ENCODE results near the gene BTN3A1. TPM values are rescaled to one million over a fixed set of nuclear protein-coding genes. Genes with fewer than 3 reads are reported as not detected.
"Not testable (repeated sequence)": the region's sequence is repeated elsewhere in the genome, so short reads cannot be mapped to it uniquely, and the experiment has no call there.

Gene BTN3A1
- 10 to 100 TPM; 47.8 to 79.8 TPM for total RNA-seq

GRCh38 chr6:26401987-26402658 lies at the start of gene BTN3A1:
BTN3A1 (plus strand) TSS chr6:26402275; CDS start chr6:26405564, 3,289 bp downstream.
- DNase-seq (ENCODE audit: low spot score in 2 of 2) (peak; percentile 69 to 71), ATAC-seq (peak; percentile 97)
- H3K36me3 Mint-ChIP-seq, result peaks cover 22 to 26% of the 10 kb centered on the region in 2 donors

GRCh38 chr6:26352315-26352714 lies 49.8 kb upstream of the BTN3A1 start:
- no peak for DNase-seq (ENCODE audit: low spot score in 2 of 2)
- H3K27ac Mint-ChIP-seq, result no peak overlapping the region
- no peak for ATAC-seq
- no peaks in the 10 kb centered on the region for H3K9me3 Mint-ChIP-seq
- H3K36me3 Mint-ChIP-seq, result no peaks in the 10 kb centered on the region

More at GRCh38 chr6:26401987-26402658, at the start of gene BTN3A1:
- Mint-ChIP-seq H3K27ac (peak within 1 kb of the TSS; percentile 69 to 94), H3K9me3 (no peaks in the 10 kb centered on the region)

GRCh38 chr6:26354162-26354561 lies 47.9 kb upstream of the BTN3A1 start:
- DNase-seq (ENCODE audit: low spot score in 2 of 2), result no peak
- ATAC-seq, result no peak
- no peaks in the 10 kb centered on the region for H3K9me3 Mint-ChIP-seq
- H3K27ac Mint-ChIP-seq, result peak overlapping the region in 1 of 2 donors; percentile 87
- H3K36me3 Mint-ChIP-seq, result no peaks in the 10 kb centered on the region

GRCh38 chr6:26355366-26355765 lies 46.7 kb upstream of the BTN3A1 start:
- no peak for ATAC-seq
- Mint-ChIP-seq H3K36me3 (no peaks in the 10 kb centered on the region), H3K27ac (no peak overlapping the region), H3K9me3 (no peaks in the 10 kb centered on the region)
- no peak for DNase-seq (ENCODE audit: low spot score in 2 of 2)

- not testable (repeated sequence) for H3K27ac Mint-ChIP-seq; H3K9me3 Mint-ChIP-seq; DNase-seq (ENCODE audit: low spot score in 2 of 2); H3K36me3 Mint-ChIP-seq; ATAC-seq
Measured at GRCh38 chr6:26357543-26357942, 44.5 kb upstream of the BTN3A1 start.

- ATAC-seq, result peak in 1 of 2 donors; percentile 30
- no peaks in the 10 kb centered on the region for H3K36me3 Mint-ChIP-seq
- DNase-seq (ENCODE audit: low spot score in 2 of 2), result no peak
- no peaks in the 10 kb centered on the region for H3K9me3 Mint-ChIP-seq
- H3K27ac Mint-ChIP-seq, result no peak overlapping the region
Measured at GRCh38 chr6:26358511-26358981, 43.5 kb upstream of the BTN3A1 start.

- Mint-ChIP-seq H3K27ac (no peak overlapping the region), H3K9me3 (no peaks in the 10 kb centered on the region), H3K36me3 (no peaks in the 10 kb centered on the region)
- ATAC-seq (no peak), DNase-seq (ENCODE audit: low spot score in 2 of 2) (no peak)
Measured at GRCh38 chr6:26359765-26360164, 42.3 kb upstream of the BTN3A1 start.

- peak overlapping the region; percentile 68 to 96 for H3K27ac Mint-ChIP-seq
- no peaks in the 10 kb centered on the region for H3K9me3 Mint-ChIP-seq
- ATAC-seq, result peak in 1 of 2 donors; percentile 16
- no peak for DNase-seq (ENCODE audit: low spot score in 2 of 2)
- H3K36me3 Mint-ChIP-seq, result no peaks in the 10 kb centered on the region
Measured at GRCh38 chr6:26360451-26361416, 41.3 kb upstream of the BTN3A1 start.

- DNase-seq (ENCODE audit: low spot score in 2 of 2) (no peak), ATAC-seq (no peak)
- no peaks in the 10 kb centered on the region for H3K36me3 Mint-ChIP-seq
- H3K27ac Mint-ChIP-seq, result peak overlapping the region; percentile 68 to 96
- H3K9me3 Mint-ChIP-seq, result no peaks in the 10 kb centered on the region
Measured at GRCh38 chr6:26361544-26361943, 40.5 kb upstream of the BTN3A1 start.

- ATAC-seq (no peak), DNase-seq (ENCODE audit: low spot score in 2 of 2) (no peak)
- Mint-ChIP-seq H3K36me3 (peaks cover 0 to 3% of the 10 kb centered on the region in 2 donors), H3K9me3 (no peaks in the 10 kb centered on the region), H3K27ac (peak overlapping the region in 1 of 2 donors; percentile 68)
Measured at GRCh38 chr6:26362093-26362835, 39.8 kb upstream of the BTN3A1 start.

GRCh38 chr6:26362836-26363220 lies 39.2 kb upstream of the BTN3A1 start:
- H3K27ac Mint-ChIP-seq, result no peak overlapping the region
- H3K9me3 Mint-ChIP-seq, result no peaks in the 10 kb centered on the region
- peaks cover 0 to 7% of the 10 kb centered on the region in 2 donors for H3K36me3 Mint-ChIP-seq
- DNase-seq (ENCODE audit: low spot score in 2 of 2) (no peak), ATAC-seq (no peak)

- DNase-seq (ENCODE audit: low spot score in 2 of 2) (no peak), ATAC-seq (peak in 1 of 2 donors; percentile 33)
- H3K9me3 Mint-ChIP-seq, result no peaks in the 10 kb centered on the region
- H3K27ac Mint-ChIP-seq, result no peak overlapping the region
- H3K36me3 Mint-ChIP-seq, result peaks cover 2 to 9% of the 10 kb centered on the region in 2 donors
Measured at GRCh38 chr6:26363882-26364701, 38.0 kb upstream of the BTN3A1 start.

- DNase-seq (ENCODE audit: low spot score in 2 of 2) (no peak), ATAC-seq (no peak)
- Mint-ChIP-seq H3K36me3 (peaks cover 13 to 18% of the 10 kb centered on the region in 2 donors), H3K27ac (no peak overlapping the region), H3K9me3 (no peaks in the 10 kb centered on the region)
Measured at GRCh38 chr6:26365633-26365995, 36.5 kb upstream of the BTN3A1 start.

GRCh38 chr6:26366504-26366903 lies 35.6 kb upstream of the BTN3A1 start:
- no peak for DNase-seq (ENCODE audit: low spot score in 2 of 2)
- Mint-ChIP-seq H3K27ac (peak overlapping the region; percentile 51 to 87), H3K9me3 (no peaks in the 10 kb centered on the region)

GRCh38 chr6:26367114-26367513 lies 35.0 kb upstream of the BTN3A1 start:
- Mint-ChIP-seq H3K36me3 (peaks cover 18 to 22% of the 10 kb centered on the region in 2 donors), H3K9me3 (no peaks in the 10 kb centered on the region), H3K27ac (peak overlapping the region in 1 of 2 donors; percentile 87)
- no peak for DNase-seq (ENCODE audit: low spot score in 2 of 2)
- ATAC-seq, result peak in 1 of 2 donors; percentile 41

More at GRCh38 chr6:26366504-26366903, 35.6 kb upstream of the BTN3A1 start:
- ATAC-seq, result no peak
- peaks cover 17 to 18% of the 10 kb centered on the region in 2 donors for H3K36me3 Mint-ChIP-seq

- not testable (repeated sequence) for DNase-seq (ENCODE audit: low spot score in 2 of 2); ATAC-seq; H3K9me3 Mint-ChIP-seq
- Mint-ChIP-seq H3K36me3 (peaks cover 40 to 56% of the 10 kb centered on the region in 2 donors), H3K27ac (peak overlapping the region; percentile 49 to 50)
Measured at GRCh38 chr6:26371813-26372212, 30.3 kb upstream of the BTN3A1 start.

Measured in activated naive CD4-positive, alpha-beta T cell treated with anti-CD3 and anti-CD28 coated beads, Interleukin-2, amount 50 U/mL, for 72 hours (primary cell).